ENCODE data around the gene AP1G1.

DNA sequence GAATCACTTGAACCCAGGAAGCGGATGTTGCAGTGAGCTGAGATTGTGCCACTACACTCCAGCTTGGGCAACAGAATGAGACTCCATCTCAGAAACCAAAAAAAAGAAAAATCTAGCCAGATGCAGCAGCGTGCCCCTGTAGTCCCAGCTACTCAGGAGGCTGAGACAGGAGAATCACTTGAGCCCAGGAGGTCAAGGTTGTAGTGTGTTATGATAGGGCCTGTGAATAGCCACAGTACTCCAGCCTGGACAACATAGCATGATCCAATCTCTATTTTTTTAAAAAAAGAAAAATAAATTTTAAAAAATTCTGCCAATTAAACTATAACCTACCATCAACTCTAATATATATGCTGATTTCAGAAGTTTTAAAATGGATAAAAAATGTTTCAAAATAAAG is 99.9 kb downstream of the AP1G1 start:
- no peak for TF ChIP-seq CTCF (IDR thresholded peaks at IDR 0.05)
- TF ChIP-seq POLR2A (IDR thresholded peaks at IDR 0.05) = no peak

Data from right lobe of liver (tissue), 4 donors.